Hepatocyte (in vitro differentiated cells): ENCODE data around the gene CNPY4. TPM values are rescaled to one million over a fixed set of nuclear protein-coding genes. Genes with fewer than 3 reads are reported as not detected.
A peak's percentile ranks its signal among the peaks of the same experiment; 100 is the strongest.

Experiments
- DNase-seq: peaks from one replicate; pipeline ENCODE4 v3.0.0-alpha.2; 2016; ENCODE audit warnings: low spot score
- H2AFZ ChIP-seq: fragments of 200-600 bp; sonication (generic); 2 replicates; pipeline ENCODE4 v1.6.0; 2016; ENCODE audit warnings: antibody characterized with exemption, mild to moderate bottlenecking
- H3K27ac ChIP-seq: fragments of 200-600 bp; sonication (generic); 2 replicates; pipeline ENCODE4 v1.5.1; 2016; ENCODE audit warnings: mild to moderate bottlenecking
- H3K27me3 ChIP-seq: fragments of 200-600 bp; sonication (generic); 2 replicates; pipeline ENCODE4 v1.6.1; 2016
- H3K36me3 ChIP-seq: fragments of 200-600 bp; sonication (generic); replicated peaks from 2 replicates; pipeline ENCODE4 v1.5.1; 2016; ENCODE audit warnings: low read depth; ENCODE audit not compliant: insufficient read depth
- H3K4me1 ChIP-seq: fragments of 200-600 bp; sonication (generic); 2 replicates; pipeline ENCODE4 v1.5.1; 2016; ENCODE audit warnings: mild to moderate bottlenecking, moderate library complexity; ENCODE audit not compliant: insufficient read depth
- H3K4me2 ChIP-seq: fragments of 200-600 bp; sonication (generic); 2 replicates; pipeline ENCODE4 v1.6.0; 2016
- H3K4me3 ChIP-seq: fragments of 200-600 bp; sonication (generic); 2 replicates; pipeline ENCODE4 v1.5.1; 2016; ENCODE audit warnings: mild to moderate bottlenecking
- H3K79me2 ChIP-seq: fragments of 200-600 bp; sonication (generic); 2 replicates; pipeline ENCODE4 v1.6.0; 2017; ENCODE audit warnings: mild to moderate bottlenecking
- H3K9me2 ChIP-seq: fragments of 200-600 bp; sonication (generic); replicated peaks from 2 replicates; pipeline ENCODE4 v1.6.0; 2017; ENCODE audit warnings: mild to moderate bottlenecking; ENCODE audit not compliant: insufficient read depth
- H3K9me3 ChIP-seq: fragments of 200-600 bp; sonication (generic); 2 replicates; pipeline ENCODE4 v1.5.1; 2016; ENCODE audit warnings: low read depth, mild to moderate bottlenecking
- H4K20me1 ChIP-seq: fragments of 200-600 bp; sonication (generic); 2 replicates; pipeline ENCODE4 v1.6.0; 2016; ENCODE audit warnings: mild to moderate bottlenecking; ENCODE audit not compliant: insufficient read depth, poor library complexity, severe bottlenecking
- EZH2 ChIP-seq: fragments of 200-600 bp; sonication (generic); IDR thresholded peaks from 2 replicates; pipeline ENCODE4 v1.6.1; 2016; ENCODE audit warnings: antibody characterized with exemption, mild to moderate bottlenecking, borderline replicate concordance
- EZH2phosphoT487 ChIP-seq: fragments of 200-600 bp; sonication (generic); IDR thresholded peaks from one replicate; pipeline ENCODE4 v1.6.1; 2018; ENCODE audit warnings: antibody characterized with exemption, mild to moderate bottlenecking, low read depth, moderate library complexity; ENCODE audit not compliant: unreplicated experiment, severe bottlenecking
- WGBS: methylation state at CpG from one replicate; pipeline ENCODE4 v1.1.6; 2016; ENCODE audit warnings: low lambda C conversion rate; ENCODE audit errors: missing lambda C conversion rate; 5-methylcytosine and 5-hydroxymethylcytosine counted together
- polyA plus RNA-seq: library from polyadenylated mRNA; unstranded; fragments of >200 nt; fragmentation: Nextera tagmentation; extraction: Ambion mirVana; gene quantifications from 2 replicates; pipeline ENCODE4 v1.2.1, GENCODE V29; 2016
- total RNA-seq: library from RNA; depleted of rRNA; stranded (reverse); fragments of >200 nt; gene quantifications from 2 replicates; pipeline ENCODE4 v1.2.3, GENCODE V29; 2014
- TF ChIP-seq, protein P1 (sequence below): fragments of 200-600 bp; sonication (generic); IDR thresholded peaks from 2 replicates; pipeline ENCODE4 v1.5.1; 2016; ENCODE audit warnings: antibody characterized with exemption, mild to moderate bottlenecking; ENCODE audit not compliant: poor library complexity

Gene CNPY4
- total and polyA plus RNA-seq, 2 experiments from 2014 or later, result 27.4 to 28.1 TPM

- Histone ChIP-seq H2AFZ (peak overlapping the region; percentile 91), H3K4me3 (peak overlapping the region; percentile 70)
- 86% methylated on average over 11 of the region's 11 CpGs for WGBS
Measured at GRCh38 chr7:100088095-100088620, 31.3 kb upstream of the CNPY4 start.

DNA sequence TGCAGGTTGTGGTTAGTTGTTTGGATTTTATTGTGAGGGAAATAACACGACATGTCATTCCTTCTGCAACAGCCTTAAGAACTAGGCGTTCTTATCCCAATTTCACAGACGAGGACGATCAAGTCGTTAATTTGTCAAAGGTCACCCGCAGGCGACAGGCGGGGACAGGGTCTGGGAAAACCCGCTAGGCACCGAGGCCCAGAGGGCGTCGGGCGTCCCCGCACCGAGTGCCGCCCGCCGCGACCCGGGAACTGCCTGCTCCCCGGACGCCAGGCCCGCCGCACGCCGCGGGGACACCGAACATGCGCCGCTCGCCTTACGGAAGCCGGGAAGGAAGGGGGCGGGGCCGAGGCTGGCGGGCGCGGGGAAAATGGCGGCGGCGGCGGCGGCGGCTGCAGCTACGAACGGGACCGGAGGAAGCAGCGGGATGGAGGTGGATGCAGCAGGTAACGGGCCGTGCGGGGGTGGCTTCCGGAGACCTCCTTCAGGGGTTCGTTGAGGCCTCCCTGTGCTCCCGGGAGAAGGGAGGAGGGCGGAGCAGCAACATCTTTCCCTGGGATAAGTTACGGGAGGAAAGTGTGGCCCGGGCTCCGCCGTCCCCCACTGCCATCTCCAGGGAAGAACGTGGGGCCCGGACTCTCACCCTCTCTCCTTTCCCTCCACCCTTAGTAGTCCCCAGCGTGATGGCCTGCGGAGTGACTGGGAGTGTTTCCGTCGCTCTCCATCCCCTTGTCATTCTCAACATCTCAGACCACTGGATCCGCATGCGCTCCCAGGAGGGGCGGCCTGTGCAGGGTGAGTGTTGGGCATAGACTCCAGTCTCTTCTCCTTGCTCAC is 30.6 kb upstream of the CNPY4 start, which contains the start of gene COPS6:
TSS of gene COPS6 (plus strand) at position 349 of the 837 bp plus-strand sequence. CDS start at position 371, 22 bp downstream.
- H3K4me2 ChIP-seq, result peak within 1 kb of the TSS; percentile 87
- H3K9me2 ChIP-seq, result no peaks in the 10 kb centered on the region
- no peaks in the 10 kb centered on the region for H3K9me3 ChIP-seq
- DNase-seq, result peak; percentile 90
- no peaks in the 10 kb centered on the region for H3K36me3 ChIP-seq
- H4K20me1 ChIP-seq, result no peaks in the 10 kb centered on the region
- peak within 1 kb of the TSS; percentile 91 for H2AFZ ChIP-seq
- peaks cover 20% of the 10 kb centered on the region for H3K4me1 ChIP-seq
- 2% methylated on average over 57 of the region's 68 CpGs for WGBS
- TF ChIP-seq, protein P1, sequence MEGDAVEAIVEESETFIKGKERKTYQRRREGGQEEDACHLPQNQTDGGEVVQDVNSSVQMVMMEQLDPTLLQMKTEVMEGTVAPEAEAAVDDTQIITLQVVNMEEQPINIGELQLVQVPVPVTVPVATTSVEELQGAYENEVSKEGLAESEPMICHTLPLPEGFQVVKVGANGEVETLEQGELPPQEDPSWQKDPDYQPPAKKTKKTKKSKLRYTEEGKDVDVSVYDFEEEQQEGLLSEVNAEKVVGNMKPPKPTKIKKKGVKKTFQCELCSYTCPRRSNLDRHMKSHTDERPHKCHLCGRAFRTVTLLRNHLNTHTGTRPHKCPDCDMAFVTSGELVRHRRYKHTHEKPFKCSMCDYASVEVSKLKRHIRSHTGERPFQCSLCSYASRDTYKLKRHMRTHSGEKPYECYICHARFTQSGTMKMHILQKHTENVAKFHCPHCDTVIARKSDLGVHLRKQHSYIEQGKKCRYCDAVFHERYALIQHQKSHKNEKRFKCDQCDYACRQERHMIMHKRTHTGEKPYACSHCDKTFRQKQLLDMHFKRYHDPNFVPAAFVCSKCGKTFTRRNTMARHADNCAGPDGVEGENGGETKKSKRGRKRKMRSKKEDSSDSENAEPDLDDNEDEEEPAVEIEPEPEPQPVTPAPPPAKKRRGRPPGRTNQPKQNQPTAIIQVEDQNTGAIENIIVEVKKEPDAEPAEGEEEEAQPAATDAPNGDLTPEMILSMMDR, result no peak
- TF ChIP-seq EZH2phosphoT487, result no peak
- no peak for TF ChIP-seq EZH2
- H3K27ac ChIP-seq, result peak within 1 kb of the TSS; percentile 91
- no peaks in the 10 kb centered on the region for H3K27me3 ChIP-seq
- peaks cover 15% of the 10 kb centered on the region for H3K79me2 ChIP-seq
- H3K4me3 ChIP-seq, result peak within 1 kb of the TSS; percentile 70

More at GRCh38 chr7:100088095-100088620, 31.3 kb upstream of the CNPY4 start:
- TF ChIP-seq EZH2phosphoT487 (no peak), EZH2 (no peak)
- TF ChIP-seq, protein P1, result no peak
- H3K4me2 ChIP-seq, result peak overlapping the region; percentile 87
- peaks cover 20% of the 10 kb centered on the region for H3K4me1 ChIP-seq
- H4K20me1 ChIP-seq, result no peaks in the 10 kb centered on the region
- no peaks in the 10 kb centered on the region for H3K36me3 ChIP-seq
- no peaks in the 10 kb centered on the region for H3K9me2 ChIP-seq
- no peaks in the 10 kb centered on the region for H3K27me3 ChIP-seq
- peak overlapping the region; percentile 91 for H3K27ac ChIP-seq
- H3K9me3 ChIP-seq, result no peaks in the 10 kb centered on the region
- peaks cover 15% of the 10 kb centered on the region for H3K79me2 ChIP-seq
- no peak for DNase-seq

- WGBS, result 34% methylated on average over 7 of the region's 7 CpGs
- peak overlapping the region; percentile 91 for H3K27ac ChIP-seq
- no peaks in the 10 kb centered on the region for H3K9me3 ChIP-seq
- H3K4me3 ChIP-seq, result peak overlapping the region; percentile 70
- no peaks in the 10 kb centered on the region for H3K9me2 ChIP-seq
- DNase-seq, result no peak
- no peaks in the 10 kb centered on the region for H3K36me3 ChIP-seq
- peaks cover 15% of the 10 kb centered on the region for H3K79me2 ChIP-seq
- H4K20me1 ChIP-seq, result no peaks in the 10 kb centered on the region
- TF ChIP-seq EZH2 (no peak), EZH2phosphoT487 (no peak)
- TF ChIP-seq, protein P1, result no peak
- peak overlapping the region; percentile 87 for H3K4me2 ChIP-seq
- peak overlapping the region; percentile 91 for H2AFZ ChIP-seq
- H3K4me1 ChIP-seq, result peaks cover 20% of the 10 kb centered on the region
- H3K27me3 ChIP-seq, result no peaks in the 10 kb centered on the region
Measured at GRCh38 chr7:100089458-100090196, 29.8 kb upstream of the CNPY4 start.
